Measurements from ENCODE around the gene TSPAN5.

GRCh38 chr4:98619180-98619579 is 39.2 kb downstream of the TSPAN5 start:
- TF ChIP-seq CTCF (IDR thresholded peaks at IDR 0.05) (no peak), POLR2A (IDR thresholded peaks at IDR 0.05) (no peak)
